DOHH2 (cell line): ENCODE measurements around the gene SGTB.

Source experiments
- EZH2phosphoT487 ChIP-seq: fragments of 200-600 bp; sonication (generic); IDR thresholded peaks from 2 replicates; pipeline ENCODE4 v1.6.1; 2017; ENCODE audit warnings: borderline replicate concordance, mild to moderate bottlenecking, antibody characterized with exemption, low read length, moderate library complexity, mixed read lengths
- TF ChIP-seq, protein P1 (sequence below): fragments of 200-600 bp; sonication (generic); IDR thresholded peaks from one replicate; pipeline ENCODE4 v1.5.1; 2014; ENCODE audit warnings: antibody characterized with exemption, mild to moderate bottlenecking, low read depth, low read length; ENCODE audit not compliant: poor library complexity, severe bottlenecking

- TF ChIP-seq, protein P1, sequence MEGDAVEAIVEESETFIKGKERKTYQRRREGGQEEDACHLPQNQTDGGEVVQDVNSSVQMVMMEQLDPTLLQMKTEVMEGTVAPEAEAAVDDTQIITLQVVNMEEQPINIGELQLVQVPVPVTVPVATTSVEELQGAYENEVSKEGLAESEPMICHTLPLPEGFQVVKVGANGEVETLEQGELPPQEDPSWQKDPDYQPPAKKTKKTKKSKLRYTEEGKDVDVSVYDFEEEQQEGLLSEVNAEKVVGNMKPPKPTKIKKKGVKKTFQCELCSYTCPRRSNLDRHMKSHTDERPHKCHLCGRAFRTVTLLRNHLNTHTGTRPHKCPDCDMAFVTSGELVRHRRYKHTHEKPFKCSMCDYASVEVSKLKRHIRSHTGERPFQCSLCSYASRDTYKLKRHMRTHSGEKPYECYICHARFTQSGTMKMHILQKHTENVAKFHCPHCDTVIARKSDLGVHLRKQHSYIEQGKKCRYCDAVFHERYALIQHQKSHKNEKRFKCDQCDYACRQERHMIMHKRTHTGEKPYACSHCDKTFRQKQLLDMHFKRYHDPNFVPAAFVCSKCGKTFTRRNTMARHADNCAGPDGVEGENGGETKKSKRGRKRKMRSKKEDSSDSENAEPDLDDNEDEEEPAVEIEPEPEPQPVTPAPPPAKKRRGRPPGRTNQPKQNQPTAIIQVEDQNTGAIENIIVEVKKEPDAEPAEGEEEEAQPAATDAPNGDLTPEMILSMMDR = no peak
- no peak for TF ChIP-seq EZH2phosphoT487
Observed at GRCh38 chr5:65758546-65759144, 36.7 kb upstream of the SGTB start.
